ENCODE measurements around the gene PGAP6. TPM values are rescaled to one million over a fixed set of nuclear protein-coding genes. Genes with fewer than 3 reads are reported as not detected.
"Not testable (repeated sequence)": the region's sequence is repeated elsewhere in the genome, so short reads cannot be mapped to it uniquely, and the experiment has no call there.

The PGAP6 gene
- total RNA-seq, 1 donor from 2014 or later: 80.5 TPM

- H3K27me3 ChIP-seq (ENCODE audit: insufficient read depth, low read length): no peaks in the 10 kb centered on the region
- Mint-ChIP-seq H3K27ac (ENCODE audit: unreplicated experiment) (peak overlapping the region; percentile 18), H3K4me1 (ENCODE audit: low read depth, unreplicated experiment) (no peaks in the 10 kb centered on the region), H3K4me3 (ENCODE audit: unreplicated experiment) (no peak overlapping the region), H3K36me3 (ENCODE audit: low read depth, unreplicated experiment) (no peaks in the 10 kb centered on the region), H3K27me3 (ENCODE audit: low read depth, unreplicated experiment) (peaks cover 2% of the 10 kb centered on the region), H3K9me3 (ENCODE audit: unreplicated experiment) (no peaks in the 10 kb centered on the region)
- no peaks in the 10 kb centered on the region for H3K79me2 ChIP-seq (ENCODE audit: insufficient read depth, low read length)
- H3K4me1 ChIP-seq (ENCODE audit: insufficient read depth, low read length): no peaks in the 10 kb centered on the region
- H3K36me3 ChIP-seq (ENCODE audit: insufficient read depth, low read length): no peaks in the 10 kb centered on the region
- H3K4me2 ChIP-seq (ENCODE audit: low read length): no peak overlapping the region
- H3K4me3 ChIP-seq (ENCODE audit: insufficient read depth, low read depth, low read length): no peak overlapping the region
- DNase-seq (ENCODE audit: low read depth) (no peak), FAIRE-seq (no peak)
- no peak overlapping the region for H3K9ac ChIP-seq (ENCODE audit: low read length)
- TF ChIP-seq CTCF (IDR thresholded peaks at IDR 0.05; ENCODE audit: insufficient read depth, low read depth, low read length): no peak
- H4K20me1 ChIP-seq (ENCODE audit: insufficient read depth, low read length): peaks cover 1% of the 10 kb centered on the region
- H3K27ac ChIP-seq (ENCODE audit: low read depth, low read length): no peak overlapping the region
- H3K9me3 ChIP-seq (ENCODE audit: insufficient read depth, low read depth, low read length): no peaks in the 10 kb centered on the region
- H2AFZ ChIP-seq (ENCODE audit: low read depth, low read length): no peak overlapping the region
Measured at GRCh38 chr16:363766-364490, 17.9 kb downstream of the PGAP6 start.

GRCh38 chr16:363110-363765 lies 18.5 kb downstream of the PGAP6 start:
- H3K27ac Mint-ChIP-seq (ENCODE audit: unreplicated experiment): peak overlapping the region; percentile 18
- Histone ChIP-seq H4K20me1 (ENCODE audit: insufficient read depth, low read length) (no peaks in the 10 kb centered on the region), H3K36me3 (ENCODE audit: insufficient read depth, low read length) (no peaks in the 10 kb centered on the region), H3K27ac (ENCODE audit: low read depth, low read length) (no peak overlapping the region), H3K27me3 (ENCODE audit: insufficient read depth, low read length) (no peaks in the 10 kb centered on the region), H3K4me2 (ENCODE audit: low read length) (no peak overlapping the region), H3K9me3 (ENCODE audit: insufficient read depth, low read depth, low read length) (no peaks in the 10 kb centered on the region), H3K79me2 (ENCODE audit: insufficient read depth, low read length) (no peaks in the 10 kb centered on the region), H3K4me1 (ENCODE audit: insufficient read depth, low read length) (no peaks in the 10 kb centered on the region), H3K4me3 (ENCODE audit: insufficient read depth, low read depth, low read length) (no peak overlapping the region), H3K9ac (ENCODE audit: low read length) (no peak overlapping the region), H2AFZ (ENCODE audit: low read depth, low read length) (no peak overlapping the region)
- H3K4me3 Mint-ChIP-seq (ENCODE audit: unreplicated experiment): no peak overlapping the region
- H3K27me3 Mint-ChIP-seq (ENCODE audit: low read depth, unreplicated experiment): peaks cover 2% of the 10 kb centered on the region
- TF ChIP-seq EZH2 (IDR thresholded peaks at IDR 0.05; ENCODE audit: insufficient read depth, low read length): no peak
- TF ChIP-seq CTCF (IDR thresholded peaks at IDR 0.05; ENCODE audit: insufficient read depth, low read depth, low read length): no peak
- DNase-seq (ENCODE audit: low read depth): no peak
- H3K9me3 Mint-ChIP-seq (ENCODE audit: unreplicated experiment): no peaks in the 10 kb centered on the region
- no peaks in the 10 kb centered on the region for H3K4me1 Mint-ChIP-seq (ENCODE audit: low read depth, unreplicated experiment)
- H3K36me3 Mint-ChIP-seq (ENCODE audit: low read depth, unreplicated experiment): no peaks in the 10 kb centered on the region
- no peak for FAIRE-seq

- H3K4me3 Mint-ChIP-seq (ENCODE audit: unreplicated experiment); H3K4me3 ChIP-seq (ENCODE audit: insufficient read depth, low read depth, low read length); H3K9ac ChIP-seq (ENCODE audit: low read length); H3K27ac ChIP-seq (ENCODE audit: low read depth, low read length); H3K79me2 ChIP-seq (ENCODE audit: insufficient read depth, low read length); H3K9me3 ChIP-seq (ENCODE audit: insufficient read depth, low read depth, low read length); H3K27ac Mint-ChIP-seq (ENCODE audit: unreplicated experiment); H3K4me1 Mint-ChIP-seq (ENCODE audit: low read depth, unreplicated experiment); H3K4me2 ChIP-seq (ENCODE audit: low read length); H3K4me1 ChIP-seq (ENCODE audit: insufficient read depth, low read length); H3K9me3 Mint-ChIP-seq (ENCODE audit: unreplicated experiment); H3K36me3 ChIP-seq (ENCODE audit: insufficient read depth, low read length); H2AFZ ChIP-seq (ENCODE audit: low read depth, low read length); H3K27me3 ChIP-seq (ENCODE audit: insufficient read depth, low read length); H4K20me1 ChIP-seq (ENCODE audit: insufficient read depth, low read length); H3K36me3 Mint-ChIP-seq (ENCODE audit: low read depth, unreplicated experiment); DNase-seq (ENCODE audit: low read depth); FAIRE-seq; H3K27me3 Mint-ChIP-seq (ENCODE audit: low read depth, unreplicated experiment): not testable (repeated sequence)
Measured at GRCh38 chr16:362702-362999, 19.1 kb downstream of the PGAP6 start.

Data from astrocyte (in vitro differentiated cells and primary cell).